H1 (cell line): Measurements from ENCODE around the gene C2orf72. TPM values are rescaled to one million over a fixed set of nuclear protein-coding genes. Genes with fewer than 3 reads are reported as not detected.
A peak's percentile ranks its signal among the peaks of the same experiment; 100 is the strongest.

Source experiments
- KDM4A ChIP-seq: IDR thresholded peaks from one replicate; pipeline ENCODE4 v1.7.1; 2012; ENCODE audit warnings: low read depth, mild to moderate bottlenecking, moderate library complexity, low read length, inconsistent platforms; ENCODE audit not compliant: severe bottlenecking
- NRF1 ChIP-seq: IDR thresholded peaks from 2 replicates; pipeline ENCODE4 v1.6.1; 2011; ENCODE audit warnings: mild to moderate bottlenecking, low read depth, low read length, improper control_type of control experiment
- RAD21 ChIP-seq, 2 experiments: IDR thresholded peaks in 1 of 2; conservative IDR thresholded peaks in 1 of 2; 2 replicates each; pipeline ENCODE4 v1.6.1; 2011; ENCODE audit warnings: low read depth in 2 of 2, low read length in 2 of 2, improper control_type of control experiment in 1 of 2, inconsistent platforms in 1 of 2, mild to moderate bottlenecking in 1 of 2, moderate library complexity in 1 of 2
- RXRA ChIP-seq: IDR thresholded peaks from 2 replicates; pipeline ENCODE4 v1.6.1; 2011; ENCODE audit warnings: low read depth, mild to moderate bottlenecking, low read length, moderate library complexity; ENCODE audit not compliant: insufficient read depth
- SAP30 ChIP-seq: fragments of 300-600 bp; sonication (generic); IDR thresholded peaks from 2 replicates; pipeline ENCODE4 v1.7.1; 2012; ENCODE audit warnings: low read length, moderate library complexity, mild to moderate bottlenecking, inconsistent platforms; ENCODE audit not compliant: insufficient read depth, insufficient replicate concordance
- SP2 ChIP-seq: IDR thresholded peaks from 2 replicates; pipeline ENCODE4 v1.6.1; 2012; ENCODE audit warnings: mild to moderate bottlenecking, low read length, inconsistent platforms
- TAF7 ChIP-seq: optimal IDR thresholded peaks from 2 replicates; pipeline ENCODE3; 2011; ENCODE audit warnings: low read depth, mild to moderate bottlenecking, inconsistent platforms, low read length, moderate library complexity, borderline replicate concordance
- TEAD4 ChIP-seq: IDR thresholded peaks from 2 replicates; pipeline ENCODE4 v1.6.1; 2012; ENCODE audit warnings: low read depth, low read length, inconsistent platforms, mixed read lengths
- ZNF274 ChIP-seq: IDR thresholded peaks from 2 replicates; pipeline ENCODE4 v1.7.0; 2012; ENCODE audit warnings: low read length, borderline replicate concordance; ENCODE audit errors: extremely low read depth
- polyA plus RNA-seq, 7 experiments: library from polyadenylated mRNA; depleted of rRNA in 3 of 7; stranded (reverse) in 5 of 7; unstranded in 2 of 7; fragments of >200 nt in 5 of 7; fragments of 200-250 nt in 2 of 7; gene quantifications; 1 replicate in 5 of 7; 2 replicates in 1 of 7; 4 replicates in 1 of 7; pipeline versions ENCODE4 v1.2.1 to v1.2.3, GENCODE V29; 2011 to 2013; ENCODE audit warnings: missing spikeins in 2 of 7, mixed read lengths in 2 of 7
- total RNA-seq: library from RNA; stranded (reverse); fragmentation: NEBNext Ultra II Directional; extraction: Animal tissue kit (Norgen Biotek cat#: 25700); gene quantifications from 2 replicates; pipeline ENCODE4 v1.2.1, GENCODE V29; 2021
- TF ChIP-seq, protein P1 (sequence below): IDR thresholded peaks from 2 replicates; pipeline ENCODE4 v1.6.1; 2012; ENCODE audit warnings: low read length, inconsistent platforms
- TF ChIP-seq, protein P2 (sequence below), 3 experiments: IDR thresholded peaks; 1 replicate in 2 of 3; 2 replicates in 1 of 3; pipeline versions ENCODE4 v1.5.1 to v1.6.1; 2011; ENCODE audit warnings: low read length in 3 of 3, mild to moderate bottlenecking in 3 of 3, inconsistent platforms in 2 of 3, low read depth in 1 of 3, moderate library complexity in 1 of 3; ENCODE audit not compliant: insufficient read depth in 1 of 3; ENCODE audit errors: control extremely low read depth in 1 of 3
- TF ChIP-seq, protein P3 (sequence below): IDR thresholded peaks from 2 replicates; pipeline ENCODE4 v1.6.1; 2012; ENCODE audit warnings: inconsistent platforms

Gene C2orf72
- total and polyA plus RNA-seq, 2 of the 8 experiments (the other 6 are each of a cell fraction or from before 2014, with no cell fraction given): 1.1 to 1.7 TPM

DNA sequence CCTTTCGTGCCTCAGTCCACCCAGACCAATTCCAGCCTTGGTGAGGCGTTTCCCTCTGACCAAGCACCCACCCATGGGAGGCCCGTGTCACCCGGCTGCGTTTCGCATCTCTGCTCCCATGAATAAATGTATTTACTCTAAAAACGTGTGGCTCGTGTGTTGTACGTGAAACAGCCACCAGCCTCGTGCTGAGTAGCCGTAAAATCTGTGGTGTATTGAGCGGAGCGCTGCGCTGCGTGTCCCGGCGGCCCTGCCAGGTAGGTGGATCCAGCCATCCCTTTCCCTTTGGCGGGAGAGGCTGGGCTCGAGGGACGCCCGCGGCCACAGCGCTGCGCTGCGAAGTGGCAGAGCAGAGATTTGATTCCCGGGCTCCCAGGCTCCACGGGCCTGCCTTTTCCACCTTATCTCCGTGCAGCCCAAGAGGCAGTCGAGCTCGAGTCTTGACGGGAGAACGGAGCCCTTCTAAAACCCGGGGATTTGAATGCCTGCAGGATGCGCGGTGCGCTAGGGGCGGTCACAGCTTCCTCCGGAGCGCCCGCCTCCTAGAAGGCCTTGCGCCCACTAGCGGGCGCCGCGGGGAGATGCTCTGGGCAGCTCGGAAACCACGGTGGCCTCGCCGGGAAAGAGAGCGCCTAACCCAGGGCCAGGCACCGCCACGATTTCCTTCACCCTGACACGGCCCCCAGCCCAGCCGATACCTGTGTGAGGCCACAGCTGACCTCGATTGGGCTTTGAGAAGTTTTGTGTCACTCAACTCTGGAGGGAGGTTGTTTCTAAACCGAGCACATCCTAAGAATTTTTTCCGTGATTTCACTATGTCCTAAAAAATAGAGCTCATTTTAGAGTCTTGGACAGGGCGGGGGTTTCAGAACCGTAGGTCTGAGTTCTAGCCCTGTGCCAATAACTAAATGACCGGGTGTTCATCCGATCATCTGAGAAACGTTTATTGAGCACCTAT is 15.4 kb downstream of the C2orf72 start (continued):
- peak; percentile 33 for TF ChIP-seq TAF7
- peak; percentile 37 to 68 for TF ChIP-seq RAD21 (IDR thresholded peaks at IDR 0.05 in 1 of 2, conservative IDR thresholded peaks at IDR 0.05 in 1 of 2; ENCODE audit: low read depth in 2 of 2, low read length in 2 of 2)
- TF ChIP-seq, protein P1, sequence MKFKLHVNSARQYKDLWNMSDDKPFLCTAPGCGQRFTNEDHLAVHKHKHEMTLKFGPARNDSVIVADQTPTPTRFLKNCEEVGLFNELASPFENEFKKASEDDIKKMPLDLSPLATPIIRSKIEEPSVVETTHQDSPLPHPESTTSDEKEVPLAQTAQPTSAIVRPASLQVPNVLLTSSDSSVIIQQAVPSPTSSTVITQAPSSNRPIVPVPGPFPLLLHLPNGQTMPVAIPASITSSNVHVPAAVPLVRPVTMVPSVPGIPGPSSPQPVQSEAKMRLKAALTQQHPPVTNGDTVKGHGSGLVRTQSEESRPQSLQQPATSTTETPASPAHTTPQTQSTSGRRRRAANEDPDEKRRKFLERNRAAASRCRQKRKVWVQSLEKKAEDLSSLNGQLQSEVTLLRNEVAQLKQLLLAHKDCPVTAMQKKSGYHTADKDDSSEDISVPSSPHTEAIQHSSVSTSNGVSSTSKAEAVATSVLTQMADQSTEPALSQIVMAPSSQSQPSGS: no peak
- TF ChIP-seq, protein P2, sequence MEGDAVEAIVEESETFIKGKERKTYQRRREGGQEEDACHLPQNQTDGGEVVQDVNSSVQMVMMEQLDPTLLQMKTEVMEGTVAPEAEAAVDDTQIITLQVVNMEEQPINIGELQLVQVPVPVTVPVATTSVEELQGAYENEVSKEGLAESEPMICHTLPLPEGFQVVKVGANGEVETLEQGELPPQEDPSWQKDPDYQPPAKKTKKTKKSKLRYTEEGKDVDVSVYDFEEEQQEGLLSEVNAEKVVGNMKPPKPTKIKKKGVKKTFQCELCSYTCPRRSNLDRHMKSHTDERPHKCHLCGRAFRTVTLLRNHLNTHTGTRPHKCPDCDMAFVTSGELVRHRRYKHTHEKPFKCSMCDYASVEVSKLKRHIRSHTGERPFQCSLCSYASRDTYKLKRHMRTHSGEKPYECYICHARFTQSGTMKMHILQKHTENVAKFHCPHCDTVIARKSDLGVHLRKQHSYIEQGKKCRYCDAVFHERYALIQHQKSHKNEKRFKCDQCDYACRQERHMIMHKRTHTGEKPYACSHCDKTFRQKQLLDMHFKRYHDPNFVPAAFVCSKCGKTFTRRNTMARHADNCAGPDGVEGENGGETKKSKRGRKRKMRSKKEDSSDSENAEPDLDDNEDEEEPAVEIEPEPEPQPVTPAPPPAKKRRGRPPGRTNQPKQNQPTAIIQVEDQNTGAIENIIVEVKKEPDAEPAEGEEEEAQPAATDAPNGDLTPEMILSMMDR (IDR thresholded peaks at IDR 0.05; ENCODE audit: control extremely low read depth in 1 of 3, insufficient read depth in 1 of 3, low read depth in 1 of 3, low read length in 3 of 3): peak; percentile 77 to 97 (median 87)
- no peak for TF ChIP-seq ZNF274
- peak; percentile 3; the same call in 1 of the 2 replicates for TF ChIP-seq TEAD4
- no peak for TF ChIP-seq SP2
- no peak for TF ChIP-seq RXRA
- TF ChIP-seq, protein P3, sequence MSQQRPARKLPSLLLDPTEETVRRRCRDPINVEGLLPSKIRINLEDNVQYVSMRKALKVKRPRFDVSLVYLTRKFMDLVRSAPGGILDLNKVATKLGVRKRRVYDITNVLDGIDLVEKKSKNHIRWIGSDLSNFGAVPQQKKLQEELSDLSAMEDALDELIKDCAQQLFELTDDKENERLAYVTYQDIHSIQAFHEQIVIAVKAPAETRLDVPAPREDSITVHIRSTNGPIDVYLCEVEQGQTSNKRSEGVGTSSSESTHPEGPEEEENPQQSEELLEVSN: peak; percentile 97
- no peak for TF ChIP-seq SAP30
- TF ChIP-seq NRF1: no peak
- peak; percentile 88 for TF ChIP-seq KDM4A
